Naive thymus-derived CD4-positive, alpha-beta T cell (primary cell): ENCODE data around the gene LRRK1. TPM values are rescaled to one million over a fixed set of nuclear protein-coding genes. Genes with fewer than 3 reads are reported as not detected.
"Not testable (repeated sequence)": the region's sequence is repeated elsewhere in the genome, so short reads cannot be mapped to it uniquely, and the experiment has no call there.

ENCODE experiments used
- ATAC-seq: fragments of 150-1000 bp; cut with Tn5 transposase; 2 replicates; pipeline ENCODE4 v1.10.0; 2021; ENCODE audit warnings: mild to moderate bottlenecking, moderate library complexity
- CTCF ChIA-PET: fragments of 350-600 bp; sonication (Branson Sonifier 250); formaldehyde crosslinking; loops from one replicate; lab custom pipeline; 2021; ENCODE audit warnings: antibody characterized with exemption; lab: Charles Lee
- POLR2A ChIA-PET: fragments of 350-600 bp; sonication (Branson Sonifier 250); formaldehyde crosslinking; loops from one replicate; lab custom pipeline; 2021; ENCODE audit warnings: antibody characterized with exemption, inconsistent platforms; lab: Charles Lee
- DNase-seq, 9 donors: peaks; one replicate each; pipeline versions ENCODE4 v3.0.0 to v3.0.0-alpha.2; 2020 to 2022; ENCODE audit warnings: mixed read lengths in 1 of 9
- H3K27ac ChIP-seq: one replicate; pipeline ENCODE4 v1.7.0; 2013; ENCODE audit warnings: mild to moderate bottlenecking, low read depth, low read length, moderate library complexity
- H3K27me3 ChIP-seq, 2 donors: one replicate each; pipeline ENCODE4 v1.7.0; 2013; ENCODE audit warnings: low read length in 2 of 2, mild to moderate bottlenecking in 2 of 2, moderate library complexity in 2 of 2; ENCODE audit not compliant: control insufficient read depth in 2 of 2, insufficient read depth in 2 of 2
- H3K36me3 ChIP-seq, 3 experiments: 1 replicate in 2 of 3; 2 replicates in 1 of 3; pipeline ENCODE4 v1.7.0; 2013; ENCODE audit warnings: low read length in 3 of 3, mild to moderate bottlenecking in 3 of 3, moderate library complexity in 1 of 3; ENCODE audit not compliant: insufficient read depth in 3 of 3, control insufficient read depth in 2 of 3
- H3K4me1 ChIP-seq, 2 donors: one replicate each; pipeline ENCODE4 v1.7.0; 2013; ENCODE audit warnings: low read length in 2 of 2, mild to moderate bottlenecking in 2 of 2, moderate library complexity in 1 of 2; ENCODE audit not compliant: control insufficient read depth in 2 of 2, insufficient read depth in 2 of 2
- H3K4me3 ChIP-seq: 2 replicates; pipeline ENCODE4 v1.7.0; 2013; ENCODE audit warnings: mild to moderate bottlenecking, low read length
- H3K9me3 ChIP-seq, 3 experiments: 1 replicate in 2 of 3; 2 replicates in 1 of 3; pipeline ENCODE4 v1.7.0; 2013; ENCODE audit warnings: low read length in 3 of 3; ENCODE audit not compliant: control insufficient read depth in 2 of 3
- H3K27ac Mint-ChIP-seq, 9 donors: one replicate each; pipeline ENCODE4 v1.8.0; 2020 to 2022; ENCODE audit warnings: mixed read lengths in 9 of 9, mild to moderate bottlenecking in 8 of 9, moderate library complexity in 5 of 9, inconsistent platforms in 2 of 9
- H3K27me3 Mint-ChIP-seq, 5 donors: one replicate each; pipeline ENCODE4 v1.8.0; 2021 to 2022; ENCODE audit warnings: mixed read lengths in 5 of 5, mild to moderate bottlenecking in 1 of 5
- H3K36me3 Mint-ChIP-seq, 5 donors: one replicate each; pipeline ENCODE4 v1.8.0; 2020 to 2022; ENCODE audit warnings: mixed read lengths in 5 of 5, mild to moderate bottlenecking in 3 of 5, inconsistent platforms in 1 of 5
- H3K4me1 Mint-ChIP-seq, 7 donors: one replicate each; pipeline ENCODE4 v1.8.0; 2020 to 2022; ENCODE audit warnings: mixed read lengths in 7 of 7, mild to moderate bottlenecking in 3 of 7, inconsistent platforms in 1 of 7
- H3K4me3 Mint-ChIP-seq, 10 donors: one replicate each; pipeline ENCODE4 v1.8.0; 2020 to 2022; ENCODE audit warnings: mild to moderate bottlenecking in 10 of 10, mixed read lengths in 10 of 10, moderate library complexity in 6 of 10, inconsistent platforms in 2 of 10
- H3K9me3 Mint-ChIP-seq, 11 donors: one replicate each; pipeline ENCODE4 v1.8.0; 2020 to 2022; ENCODE audit warnings: mixed read lengths in 11 of 11, mild to moderate bottlenecking in 4 of 11, inconsistent platforms in 1 of 11, moderate library complexity in 1 of 11
- intact Hi-C, 2 donors: fragments of 100-400 bp; cut with micrococcal nuclease; formaldehyde crosslinking; loops; one replicate each; pipeline ENCODE4 v1.15.1; 2023
- polyA plus RNA-seq, 2 donors: library from polyadenylated mRNA; unstranded; fragments of 300-500 nt; fragmentation: Illumina TruSeq; gene quantifications; one replicate each; pipeline ENCODE4 v1.2.3, GENCODE V29; 2021
- total RNA-seq, 6 experiments: library from RNA in 5 of 6; stranded (reverse) in 5 of 6; gene quantifications; 1 replicate in 5 of 6; 2 replicates in 1 of 6; pipeline ENCODE4 v1.2.3 and lab custom pipeline; 2021 to 2026

The LRRK1 gene
- total and polyA plus RNA-seq, 7 experiments from 2014 or later: 0.54 to 15.1 (median 0.60) TPM; not detected in 2

GRCh38 chr15:101071651-101072050, 152.5 kb downstream of the LRRK1 start:
- no peaks in the 10 kb centered on the region for H3K36me3 ChIP-seq
- H3K27me3 Mint-ChIP-seq: peaks cover 0 to 10% (median 0%) of the 10 kb centered on the region in 5 donors
- H3K4me1 ChIP-seq: no peaks in the 10 kb centered on the region
- H3K9me3 ChIP-seq: no peaks in the 10 kb centered on the region
- no peaks in the 10 kb centered on the region for H3K36me3 Mint-ChIP-seq
- no peaks in the 10 kb centered on the region for H3K27me3 ChIP-seq
- CTCF ChIA-PET: no interaction called here
- H3K27ac Mint-ChIP-seq: peak overlapping the region in 1 of 9 donors; percentile 73
- H3K27ac ChIP-seq: no peak overlapping the region
- ATAC-seq: no peak
- POLR2A ChIA-PET: interaction anchor here (0.6 kb wide), 1 partner anchor 133 kb away, joined by 3 read pairs; no protein-coding TSS in a partner anchor
- H3K4me1 Mint-ChIP-seq: peaks cover 0 to 13% (median 0%) of the 10 kb centered on the region in 7 donors
- no peaks in the 10 kb centered on the region for H3K9me3 Mint-ChIP-seq
- DNase-seq: no peak
- H3K4me3 Mint-ChIP-seq: no peak overlapping the region
- intact Hi-C loops: loop anchor here in 1 of 2 donors (10.0 kb wide), 1 partner anchor 627 kb away; no protein-coding TSS in a partner anchor
- no peak overlapping the region for H3K4me3 ChIP-seq

DNA sequence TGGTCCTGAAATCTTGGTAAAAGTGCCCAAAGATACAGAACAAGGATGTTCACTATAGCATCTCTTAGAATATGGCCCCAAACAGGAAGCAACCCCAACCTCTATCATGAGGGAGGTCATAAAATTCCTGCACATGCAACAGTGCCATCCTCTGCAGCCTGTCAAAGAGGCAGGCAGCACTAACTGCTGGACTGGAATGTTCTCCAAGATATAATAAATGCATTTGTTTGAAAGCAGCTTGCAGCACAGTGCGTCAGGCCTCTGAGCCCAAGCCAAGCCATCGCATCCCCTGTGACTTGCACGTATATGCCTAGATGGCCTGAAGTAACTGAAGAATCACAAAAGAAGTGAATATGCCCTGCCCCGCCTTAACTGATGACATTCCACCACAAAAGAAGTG, 153.1 kb downstream of the LRRK1 start:
- H3K27ac ChIP-seq, H3K27ac Mint-ChIP-seq, H3K36me3 ChIP-seq, H3K4me3 ChIP-seq, H3K9me3 Mint-ChIP-seq, CTCF ChIA-PET, H3K27me3 ChIP-seq, H3K9me3 ChIP-seq, H3K4me1 ChIP-seq, H3K27me3 Mint-ChIP-seq, ATAC-seq, H3K4me3 Mint-ChIP-seq, H3K36me3 Mint-ChIP-seq, DNase-seq: not testable (repeated sequence)
- POLR2A ChIA-PET: interaction anchor here (0.6 kb wide), 1 partner anchor 133 kb away, joined by 3 read pairs; no protein-coding TSS in a partner anchor
- intact Hi-C loops: loop anchor here in 1 of 2 donors (10.0 kb wide), 1 partner anchor 627 kb away; no protein-coding TSS in a partner anchor
- peaks cover 0 to 13% (median 0%) of the 10 kb centered on the region in 7 donors for H3K4me1 Mint-ChIP-seq

DNA sequence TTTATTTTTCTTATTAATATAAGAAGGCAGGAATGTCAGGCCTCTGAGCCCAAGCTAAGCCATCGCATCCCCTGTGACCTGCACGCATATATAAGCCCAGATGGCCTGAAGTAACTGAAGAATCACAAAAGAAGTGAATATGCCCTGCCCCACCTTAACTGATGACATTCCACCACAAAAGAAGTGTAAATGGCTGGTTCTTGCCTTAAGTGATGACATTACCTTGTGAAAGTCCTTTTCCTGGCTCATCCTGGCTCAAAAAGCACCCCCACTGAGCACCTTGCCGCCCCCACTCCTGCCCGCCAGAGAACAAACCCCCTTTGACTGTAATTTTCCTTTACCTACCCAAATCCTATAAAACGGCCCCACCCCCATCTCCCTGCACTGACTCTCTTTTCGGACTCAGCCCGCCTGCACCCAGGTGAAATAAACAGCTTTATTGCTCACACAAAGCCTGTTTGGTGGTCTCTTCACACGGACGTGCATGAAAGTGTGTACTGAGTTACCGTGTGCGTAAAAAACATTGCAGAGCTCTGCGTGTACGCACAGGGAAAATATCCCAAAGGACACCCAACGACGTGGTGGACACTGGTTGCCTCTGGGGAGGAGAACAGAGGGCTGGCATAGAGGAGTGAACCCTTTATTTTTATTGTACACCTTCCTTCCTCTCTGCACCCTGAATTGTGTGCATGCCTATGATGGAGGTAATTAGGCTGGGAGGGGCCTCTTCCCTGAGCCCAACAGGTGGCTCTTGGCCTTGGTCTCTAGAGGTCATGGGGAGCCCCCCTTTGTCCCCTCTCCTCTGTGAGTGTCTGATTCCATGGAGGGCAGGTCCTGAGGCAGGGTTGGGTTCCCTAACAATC, 158.9 kb downstream of the LRRK1 start:
- H3K27me3 ChIP-seq, H3K9me3 ChIP-seq, H3K4me3 ChIP-seq, CTCF ChIA-PET, H3K4me3 Mint-ChIP-seq, H3K4me1 ChIP-seq, H3K27me3 Mint-ChIP-seq, H3K4me1 Mint-ChIP-seq, POLR2A ChIA-PET, DNase-seq, ATAC-seq, H3K36me3 ChIP-seq, H3K9me3 Mint-ChIP-seq, H3K36me3 Mint-ChIP-seq, H3K27ac ChIP-seq: not testable (repeated sequence)
- intact Hi-C loops: loop anchor here in 1 of 2 donors (10.0 kb wide), 1 partner anchor 633 kb away; no protein-coding TSS in a partner anchor
- H3K27ac Mint-ChIP-seq: peak overlapping the region in 1 of 9 donors; percentile 15

GRCh38 chr15:101078669-101079323, 159.6 kb downstream of the LRRK1 start:
- intact Hi-C loops: loop anchor here in 1 of 2 donors (10.0 kb wide), 1 partner anchor 634 kb away; no protein-coding TSS in a partner anchor
- Histone ChIP-seq H3K27ac (no peak overlapping the region), H3K9me3 (no peaks in the 10 kb centered on the region), H3K36me3 (no peaks in the 10 kb centered on the region), H3K4me1 (no peaks in the 10 kb centered on the region), H3K4me3 (no peak overlapping the region), H3K27me3 (no peaks in the 10 kb centered on the region)
- Mint-ChIP-seq H3K4me1 (peaks cover 0 to 3% (median 0%) of the 10 kb centered on the region in 7 donors), H3K36me3 (no peaks in the 10 kb centered on the region), H3K9me3 (no peaks in the 10 kb centered on the region), H3K27ac (no peak overlapping the region), H3K27me3 (peaks cover 0 to 4% (median 0%) of the 10 kb centered on the region in 5 donors), H3K4me3 (no peak overlapping the region)
- CTCF ChIA-PET: no interaction called here
- no peak for ATAC-seq
- DNase-seq: no peak
- POLR2A ChIA-PET: no interaction called here

DNA sequence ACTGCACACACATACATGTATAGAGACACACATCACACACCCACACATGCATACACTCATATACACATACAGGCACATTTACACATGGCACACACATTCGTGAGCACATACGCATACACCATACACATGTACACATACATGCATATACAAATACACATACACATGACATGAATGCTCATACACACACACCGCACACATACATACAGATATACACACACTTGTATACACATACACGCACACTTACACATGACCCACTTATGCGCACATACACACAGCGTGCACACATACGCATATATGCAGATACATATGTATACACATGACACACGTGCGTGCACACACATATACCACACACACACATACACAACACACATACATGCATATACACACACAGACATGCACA, 162.7 kb downstream of the LRRK1 start:
- H3K36me3 ChIP-seq: no peaks in the 10 kb centered on the region
- DNase-seq (no peak), ATAC-seq (peak; percentile 14)
- no peaks in the 10 kb centered on the region for H3K4me1 ChIP-seq
- H3K27ac ChIP-seq: no peak overlapping the region
- H3K4me3 ChIP-seq: no peak overlapping the region
- Mint-ChIP-seq H3K27me3 (peaks cover 0 to 7% (median 0%) of the 10 kb centered on the region in 5 donors), H3K4me1 (no peaks in the 10 kb centered on the region), H3K36me3 (no peaks in the 10 kb centered on the region), H3K27ac (no peak overlapping the region), H3K9me3 (no peaks in the 10 kb centered on the region), H3K4me3 (no peak overlapping the region)
- H3K9me3 ChIP-seq: no peaks in the 10 kb centered on the region
- intact Hi-C loops: no loop called here
- POLR2A ChIA-PET: no interaction called here
- CTCF ChIA-PET: interaction anchor here (1.2 kb wide), 1 partner anchor 176 kb away, joined by 5 read pairs; no protein-coding TSS in a partner anchor
- H3K27me3 ChIP-seq: no peaks in the 10 kb centered on the region

- no peaks in the 10 kb centered on the region for H3K36me3 ChIP-seq
- no peak for DNase-seq
- H3K27me3 Mint-ChIP-seq: peaks cover 0 to 7% (median 0%) of the 10 kb centered on the region in 5 donors
- no peak overlapping the region for H3K4me3 ChIP-seq
- no peak for ATAC-seq
- H3K27ac Mint-ChIP-seq: no peak overlapping the region
- H3K36me3 Mint-ChIP-seq: no peaks in the 10 kb centered on the region
- H3K4me3 Mint-ChIP-seq: no peak overlapping the region
- ChIA-PET POLR2A (no interaction called here), CTCF (interaction anchor here (0.6 kb wide), 1 partner anchor 175 kb away, joined by 3 read pairs; no protein-coding TSS in a partner anchor)
- intact Hi-C loops: no loop called here
- H3K4me1 ChIP-seq: no peaks in the 10 kb centered on the region
- H3K4me1 Mint-ChIP-seq: no peaks in the 10 kb centered on the region
- no peak overlapping the region for H3K27ac ChIP-seq
- no peaks in the 10 kb centered on the region for H3K27me3 ChIP-seq
- H3K9me3 ChIP-seq: no peaks in the 10 kb centered on the region
- H3K9me3 Mint-ChIP-seq: no peaks in the 10 kb centered on the region
Observed at GRCh38 chr15:101083336-101084045, 164.3 kb downstream of the LRRK1 start.
